ENCODE results near the gene GFER.
"Not testable (repeated sequence)": the region's sequence is repeated elsewhere in the genome, so short reads cannot be mapped to it uniquely, and the experiment has no call there.

GFER gene

DNA sequence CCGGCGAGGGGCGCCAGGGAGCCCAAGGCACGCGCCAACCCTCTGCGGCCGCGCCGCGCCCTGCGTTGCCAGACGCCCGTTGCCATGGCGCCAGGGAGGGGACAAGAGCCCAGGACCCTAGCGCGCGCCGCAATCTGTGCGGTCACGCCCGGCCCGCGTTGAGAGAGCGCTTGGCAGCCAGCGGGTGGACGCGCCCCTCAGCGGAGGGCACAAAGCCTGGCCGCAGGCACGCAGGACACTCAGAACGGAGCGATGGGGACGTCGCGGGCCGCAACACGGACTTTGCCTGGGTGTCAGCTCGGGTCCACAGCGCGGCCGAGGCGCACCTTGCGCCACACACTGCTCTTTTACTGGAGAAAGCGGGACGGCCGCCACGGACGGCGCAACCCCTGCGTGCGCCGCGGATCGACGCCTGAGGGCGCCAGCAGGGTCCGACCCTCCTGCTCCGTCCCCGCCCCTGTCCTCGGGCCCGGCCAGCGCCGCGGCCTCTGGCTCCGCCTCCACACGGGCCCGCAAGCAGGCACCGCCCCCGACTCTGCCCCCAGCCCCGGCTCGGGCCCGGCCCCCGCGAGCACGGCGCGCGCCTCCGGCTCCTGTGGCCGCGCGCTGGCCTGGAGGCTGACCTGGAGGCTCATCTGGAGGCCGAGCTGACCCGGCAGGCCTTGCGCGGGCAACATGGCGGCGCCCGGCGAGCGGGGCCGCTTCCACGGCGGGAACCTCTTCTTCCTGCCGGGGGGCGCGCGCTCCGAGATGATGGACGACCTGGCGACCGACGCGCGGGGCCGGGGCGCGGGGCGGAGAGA is at the start of gene GFER:
Gene GFER, plus strand, starts transcription at position 650 of the 803 bp plus-strand sequence. Its CDS starts 26 bp downstream, at position 676.
- peak in 1 of 3 experiments; percentile 72 for DNase-seq (ENCODE audit: low read depth in 2 of 3, low spot score in 2 of 3)

DNA sequence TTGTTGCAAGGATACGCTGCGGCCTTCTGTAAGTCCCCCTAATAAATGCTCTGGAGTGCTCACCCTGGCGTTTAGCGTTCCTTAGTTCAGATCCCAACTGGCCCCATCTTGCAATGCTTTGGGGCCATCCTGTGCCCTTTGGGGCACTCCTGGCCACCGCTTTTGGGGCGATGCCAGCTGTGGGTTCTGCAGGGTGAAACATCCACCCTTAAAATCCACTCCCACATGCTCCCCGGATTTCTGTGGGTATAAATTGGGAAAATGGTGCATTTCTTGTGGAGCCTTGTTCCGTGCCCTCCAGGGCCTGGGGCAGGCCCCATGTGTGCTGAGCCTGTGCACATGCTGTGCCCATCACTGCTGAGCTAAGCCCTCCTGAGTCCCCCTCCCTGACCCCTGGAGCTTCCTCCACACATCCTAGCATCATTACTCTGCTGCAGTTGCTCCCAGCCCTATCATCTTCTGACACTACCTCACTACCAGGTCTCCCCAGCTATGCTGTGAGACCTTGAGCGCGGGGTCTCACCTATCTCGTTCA is 47.0 kb upstream of the GFER start:
- DNase-seq (ENCODE audit: low read depth in 2 of 3, low spot score in 2 of 3) = no peak

DNA sequence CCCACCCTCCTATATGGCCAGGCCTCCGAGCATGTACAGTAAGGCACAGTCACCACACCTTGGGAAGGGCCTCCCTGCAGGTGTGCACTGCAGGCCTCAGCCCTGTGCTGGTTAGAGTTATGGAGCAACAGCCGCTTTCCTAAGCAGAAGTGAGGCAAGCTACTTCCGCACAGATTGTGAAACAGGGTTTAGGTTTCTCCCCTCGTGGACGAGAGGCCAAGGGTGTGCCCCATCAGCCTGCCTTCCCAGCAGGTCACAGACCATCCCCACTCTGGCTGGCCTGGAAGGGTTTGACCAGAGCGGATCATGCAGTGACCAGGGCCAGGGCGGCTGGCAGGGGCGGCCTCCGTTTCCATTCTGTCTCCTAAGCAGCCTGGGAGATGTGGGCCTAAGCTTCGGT is 45.7 kb upstream of the GFER start:
- no peak for DNase-seq (ENCODE audit: low read depth in 2 of 3, low spot score in 2 of 3)

DNA sequence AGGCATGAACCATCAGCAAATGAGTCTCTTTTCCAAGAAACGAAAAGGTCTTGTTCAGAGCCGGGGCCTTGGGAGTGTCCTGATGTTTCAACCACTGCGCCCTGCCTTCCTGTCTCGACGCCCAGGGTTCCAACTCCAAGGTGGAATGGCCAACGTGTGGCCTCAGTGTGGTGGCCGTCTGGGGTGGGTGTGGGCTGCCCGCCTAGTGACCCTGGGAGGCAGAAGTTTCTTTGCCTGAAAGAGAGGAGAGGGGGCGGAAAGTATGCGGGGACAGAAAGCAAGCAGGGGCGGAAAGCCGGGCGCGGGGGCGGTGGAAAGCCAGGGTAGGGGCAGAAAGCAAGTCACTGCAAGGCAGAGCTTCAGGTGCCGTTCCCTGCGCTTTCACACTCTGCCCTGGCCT is 45.1 kb upstream of the GFER start:
- DNase-seq (ENCODE audit: low read depth in 2 of 3, low spot score in 2 of 3) = no peak

DNA sequence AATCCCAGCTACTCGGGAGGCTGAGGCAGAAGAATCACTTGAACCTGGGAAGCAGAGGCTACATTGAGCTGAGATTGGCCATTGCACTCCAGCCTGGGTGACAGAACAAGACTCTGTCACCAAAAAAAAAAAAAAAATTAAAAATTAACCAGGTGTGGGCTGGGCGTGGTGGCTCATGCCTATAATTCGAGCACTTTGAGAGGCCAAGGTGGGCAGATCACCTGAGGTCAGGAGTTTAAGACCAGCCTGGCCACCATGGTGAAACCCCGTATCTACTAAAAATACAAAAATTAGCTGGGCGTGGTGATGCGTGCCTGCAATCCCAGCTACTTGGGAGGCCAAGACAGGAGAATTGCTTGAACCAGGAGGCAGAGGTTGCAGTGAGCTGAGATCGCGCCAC is 44.2 kb upstream of the GFER start:
- DNase-seq (ENCODE audit: low read depth in 2 of 3, low spot score in 2 of 3) = not testable (repeated sequence)

DNA sequence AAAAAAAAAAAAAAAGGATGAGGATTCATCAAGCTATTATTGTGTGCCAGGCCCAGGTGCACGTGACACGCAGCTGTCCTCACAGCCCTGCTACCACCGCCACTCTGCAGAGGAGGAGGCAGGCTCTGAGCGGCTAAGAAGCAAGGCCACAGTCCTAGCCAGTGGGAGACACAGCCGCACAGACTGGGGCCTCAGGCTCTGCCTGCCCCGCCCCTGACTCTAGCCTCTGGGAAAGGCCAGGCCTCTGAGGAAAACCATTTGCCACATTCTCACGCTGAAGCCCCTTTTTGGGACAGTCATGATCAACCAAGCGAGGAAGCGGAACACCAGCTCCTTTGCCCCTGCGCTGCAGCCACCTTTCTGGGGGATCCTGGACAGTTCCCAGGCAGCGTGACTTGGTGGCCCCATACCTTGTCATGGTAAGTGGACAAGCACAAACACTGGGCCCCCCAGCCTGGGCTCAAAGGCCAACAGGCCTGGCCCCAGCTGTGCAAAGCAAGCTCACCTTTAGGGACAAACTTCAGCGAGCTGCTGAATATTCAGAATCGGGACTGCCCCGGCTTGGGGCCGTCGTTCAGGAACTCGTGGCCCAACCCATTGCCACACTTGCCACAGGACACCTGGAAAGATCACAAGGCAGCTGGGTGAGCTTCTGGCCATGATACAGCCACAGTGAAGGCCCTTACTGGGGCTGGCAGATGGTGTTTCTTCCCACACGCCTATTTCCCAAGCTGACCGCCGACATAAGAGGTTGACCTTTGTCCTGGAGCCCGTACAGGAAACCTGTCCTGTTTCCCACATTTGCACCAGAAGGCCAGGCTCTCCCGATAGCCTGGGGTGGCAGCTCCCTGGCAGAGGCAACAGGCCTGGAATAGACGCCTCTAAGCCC is 43.5 kb upstream of the GFER start:
- DNase-seq (ENCODE audit: low read depth in 2 of 3, low spot score in 2 of 3) = no peak

DNA sequence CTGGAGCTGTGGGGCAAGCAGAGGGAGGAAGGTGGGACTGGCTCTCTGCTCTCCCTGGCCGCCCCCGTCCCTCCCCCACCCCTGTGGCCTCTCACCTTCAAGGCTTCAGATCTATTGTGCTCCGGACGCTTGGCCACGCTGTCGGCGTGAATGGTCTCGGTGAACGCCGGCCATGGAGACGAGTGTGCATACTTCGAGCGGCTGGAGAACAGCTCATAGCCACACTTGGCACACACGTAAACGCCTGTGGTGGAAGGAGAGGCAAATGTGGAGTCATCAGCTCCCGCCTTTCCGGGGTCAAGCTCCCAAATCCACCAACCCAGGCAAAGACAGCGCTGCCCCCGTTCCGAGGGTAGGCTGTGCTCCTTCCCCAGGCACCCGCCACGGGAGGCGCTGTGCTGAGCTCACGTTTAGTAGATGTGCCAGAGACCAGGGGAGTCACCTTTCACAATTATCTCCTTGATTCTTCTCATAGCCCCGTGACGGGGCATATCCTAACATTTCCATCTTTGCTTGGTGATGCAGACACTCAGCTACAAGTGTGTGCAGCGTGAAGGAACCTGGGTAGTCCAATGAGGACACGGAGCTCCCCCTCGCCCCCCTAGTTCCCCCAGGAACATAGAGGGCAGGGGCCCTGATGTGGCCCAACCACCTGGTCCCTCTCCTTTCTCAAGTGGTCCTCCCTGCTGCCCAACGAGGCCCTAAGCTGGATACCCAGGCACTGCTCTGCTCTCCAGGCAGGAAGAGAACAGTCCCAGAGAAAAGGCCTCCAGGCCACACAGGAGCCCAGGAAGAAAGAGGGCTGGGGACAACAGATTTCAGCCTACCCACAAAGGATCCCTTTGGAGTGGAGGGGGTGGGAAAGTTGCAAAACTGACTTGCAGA is 42.6 kb upstream of the GFER start:
- no peak for DNase-seq (ENCODE audit: low read depth in 2 of 3, low spot score in 2 of 3)

DNA sequence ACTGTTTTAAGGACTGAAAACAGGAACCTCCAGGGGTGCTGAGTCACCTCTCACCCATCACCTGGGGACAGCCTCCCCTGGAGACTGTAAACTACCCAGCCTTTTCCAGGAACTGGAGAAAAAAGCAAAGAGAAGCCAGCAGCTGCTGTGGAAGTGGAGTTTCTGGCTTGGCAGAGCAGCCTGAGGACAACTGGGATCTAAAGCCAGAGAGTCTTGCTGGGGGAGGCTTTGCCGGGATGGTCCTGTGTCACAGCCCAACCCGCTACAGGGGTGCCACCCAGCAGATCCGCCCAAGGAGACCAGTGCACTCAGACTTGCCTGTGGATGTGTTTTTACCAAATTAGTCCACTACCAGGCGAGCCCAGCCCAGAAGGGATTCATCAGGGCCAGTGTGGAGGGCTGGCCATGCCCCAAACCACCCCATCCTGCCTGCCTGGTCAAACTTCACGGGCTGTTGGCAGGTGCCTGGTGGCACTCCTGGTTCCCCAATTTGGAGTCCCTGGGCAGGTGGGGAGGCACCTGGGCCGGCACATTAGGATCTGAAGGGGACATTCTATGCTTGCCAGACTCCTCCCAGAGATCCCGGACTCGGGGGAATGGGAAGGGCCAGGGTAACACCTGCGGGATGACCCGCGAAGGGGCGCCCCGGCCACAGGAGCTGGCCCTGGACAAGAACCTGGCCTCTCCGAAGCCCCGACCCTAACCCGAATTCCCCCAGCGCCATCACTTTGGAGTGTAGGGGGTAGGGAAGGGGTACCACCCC is 41.8 kb upstream of the GFER start:
- DNase-seq (ENCODE audit: low read depth in 2 of 3, low spot score in 2 of 3) = no peak

DNA sequence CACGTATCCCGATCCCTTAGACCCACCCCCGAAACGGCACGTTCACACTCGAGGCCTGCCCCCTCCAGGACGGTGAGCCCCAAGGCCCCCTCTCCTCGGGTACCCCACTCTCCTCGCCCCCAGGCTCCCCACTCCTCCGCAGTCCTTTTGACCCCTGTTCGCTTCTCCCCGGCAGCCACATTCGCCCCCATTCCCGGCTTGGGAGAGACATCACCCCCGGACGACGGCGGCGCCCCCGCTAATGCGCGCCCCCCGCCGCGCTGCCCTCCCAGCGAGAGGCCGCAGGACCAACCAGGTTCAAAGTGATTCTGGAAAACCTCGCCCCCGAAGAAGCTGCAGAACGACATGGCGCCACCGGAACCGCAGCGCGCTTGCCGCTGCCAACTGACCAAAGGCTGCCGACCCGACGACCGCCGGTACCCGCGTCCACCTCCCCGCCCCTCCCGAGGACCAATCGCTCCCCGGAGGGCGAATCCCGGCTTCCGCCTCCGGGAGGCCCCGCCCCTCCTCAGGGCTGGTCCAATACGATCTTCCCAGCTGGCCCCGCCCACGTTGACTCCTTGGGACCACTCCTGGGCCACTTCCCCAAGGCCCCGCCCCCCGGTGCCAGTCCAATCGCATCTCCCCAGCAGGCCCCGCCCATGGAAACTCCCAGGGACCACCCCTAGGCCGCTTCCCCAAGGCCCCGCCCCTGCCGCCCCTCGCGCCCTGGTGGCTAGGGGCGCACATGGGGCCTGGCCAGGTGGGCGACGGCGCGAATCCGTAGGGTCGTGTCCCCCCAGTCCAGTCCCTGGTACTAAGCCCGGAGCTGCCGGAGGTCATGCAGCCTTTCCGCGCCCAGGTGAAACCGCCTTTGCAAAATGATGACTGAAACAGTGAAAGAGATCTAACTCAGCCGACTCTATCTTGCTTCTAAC is 40.9 kb upstream of the GFER start, which contains the start of gene MSRB1:
Gene MSRB1, minus strand, starts transcription at position 390 of the 917 bp plus-strand sequence. Its CDS starts 43 bp downstream, at position 347.
- DNase-seq (ENCODE audit: low read depth in 2 of 3, low spot score in 2 of 3) = peak; percentile 90 to 97 (median 97)

DNA sequence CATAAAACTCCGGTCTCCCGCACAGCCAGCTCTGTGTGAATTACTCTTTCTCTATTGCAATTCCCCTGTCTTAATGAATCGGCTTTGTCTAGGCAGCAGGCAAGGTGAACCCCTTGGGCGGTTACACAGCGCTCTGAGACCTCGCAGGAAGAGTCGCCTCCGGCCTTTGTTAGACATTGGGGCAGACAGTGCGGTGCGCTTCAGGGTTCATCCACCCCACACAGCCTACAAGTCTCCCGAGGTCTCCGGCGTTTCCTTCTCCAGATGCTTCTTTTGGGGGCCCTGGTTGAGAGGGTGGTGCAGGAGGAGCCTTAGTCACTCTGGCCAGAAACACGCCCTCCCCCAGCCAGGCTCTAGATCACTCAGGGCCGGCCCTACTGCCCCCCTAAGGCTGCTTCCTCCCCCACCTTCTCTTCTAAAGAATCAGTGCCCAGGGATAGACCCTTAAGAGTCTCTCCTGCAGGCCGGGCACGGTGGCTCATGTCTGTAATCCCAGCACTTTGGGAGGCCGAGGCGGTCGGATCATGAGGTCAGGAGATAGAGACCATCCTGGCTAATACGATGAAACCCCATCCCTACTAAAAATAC is 39.3 kb upstream of the GFER start:
- DNase-seq (ENCODE audit: low read depth in 2 of 3, low spot score in 2 of 3) = no peak

DNA sequence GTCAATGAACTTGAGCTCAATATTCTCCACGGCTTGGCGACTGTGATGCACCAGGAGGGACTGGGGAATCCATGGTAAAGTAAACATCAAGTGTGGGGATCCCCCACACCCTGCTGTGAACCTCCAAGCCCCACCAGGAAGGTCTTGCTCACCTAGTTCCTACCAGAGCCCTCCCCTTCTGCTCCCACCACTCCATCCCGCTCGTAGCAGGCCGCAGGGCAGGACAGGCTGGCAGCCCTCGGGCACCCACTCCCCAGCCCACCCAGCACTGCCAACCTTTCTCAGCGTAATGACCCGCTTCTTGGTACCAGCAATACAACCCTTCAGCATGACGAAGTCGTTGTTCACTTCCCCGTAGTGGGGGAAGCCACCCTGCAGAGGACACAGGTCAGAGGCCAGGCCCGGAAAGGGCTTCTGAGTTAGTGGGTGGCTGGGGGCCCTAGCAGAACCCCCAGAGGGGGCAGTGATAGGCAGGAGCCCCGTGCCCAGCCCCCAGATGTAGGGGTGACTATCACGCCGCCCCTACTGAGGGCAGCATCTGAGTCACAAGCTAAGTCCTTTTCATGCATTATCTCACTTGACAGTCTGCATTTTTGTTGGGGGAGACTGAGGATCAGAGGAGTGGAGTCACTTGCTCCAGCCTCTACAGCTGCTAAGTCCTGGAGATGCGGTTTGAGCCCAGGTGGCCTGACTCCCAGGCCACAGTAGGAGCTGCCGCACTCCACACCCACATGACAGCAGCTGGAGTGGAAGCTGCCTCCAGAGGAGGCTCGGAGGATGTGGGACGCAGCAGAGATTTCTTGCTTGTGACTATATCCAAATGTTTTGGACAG is 38.2 kb upstream of the GFER start:
- DNase-seq (ENCODE audit: low read depth in 2 of 3, low spot score in 2 of 3) = no peak

DNA sequence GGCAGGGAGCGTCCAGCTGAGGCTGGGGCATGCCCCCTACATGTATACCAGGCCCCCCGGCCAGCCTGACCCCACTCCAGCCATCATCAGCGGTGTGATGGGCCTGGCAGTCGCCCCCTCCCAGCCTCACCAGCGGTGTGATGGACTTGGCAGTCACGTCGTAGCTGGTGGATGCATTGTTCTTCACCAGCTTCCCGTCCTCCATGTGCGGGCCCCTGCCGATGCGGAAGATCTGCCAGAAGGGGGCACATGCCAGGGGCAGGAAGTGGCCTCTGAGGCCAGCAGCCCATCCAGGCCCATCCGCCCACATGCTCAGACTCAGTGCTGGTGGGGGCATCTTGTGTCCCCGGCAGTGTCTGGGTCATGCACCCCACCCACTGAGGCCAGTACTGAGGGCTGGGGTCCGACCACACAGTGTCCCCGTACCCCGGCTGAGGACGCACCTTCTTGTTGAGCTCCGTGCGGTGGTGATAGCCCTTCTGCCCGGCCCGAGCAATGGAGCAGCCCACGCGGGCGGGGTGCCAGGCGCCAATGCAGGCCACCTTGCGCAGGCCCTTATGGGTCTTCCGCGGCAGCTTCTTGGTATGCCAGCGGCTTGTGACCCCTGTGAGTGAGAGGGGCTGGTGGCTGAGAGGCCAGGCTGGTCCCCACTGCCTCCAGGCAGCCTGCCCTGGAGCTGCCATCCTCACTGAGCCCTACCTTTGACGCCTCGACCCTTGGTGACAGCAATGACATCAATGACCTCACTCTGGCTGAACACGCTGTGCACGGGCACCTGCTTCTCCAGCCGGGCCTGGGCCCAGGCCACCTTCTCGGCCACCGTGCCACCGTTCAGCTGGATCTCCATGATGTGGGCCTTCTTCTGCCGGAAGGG is 37.3 kb upstream of the GFER start:
- no peak for DNase-seq (ENCODE audit: low read depth in 2 of 3, low spot score in 2 of 3)

DNA sequence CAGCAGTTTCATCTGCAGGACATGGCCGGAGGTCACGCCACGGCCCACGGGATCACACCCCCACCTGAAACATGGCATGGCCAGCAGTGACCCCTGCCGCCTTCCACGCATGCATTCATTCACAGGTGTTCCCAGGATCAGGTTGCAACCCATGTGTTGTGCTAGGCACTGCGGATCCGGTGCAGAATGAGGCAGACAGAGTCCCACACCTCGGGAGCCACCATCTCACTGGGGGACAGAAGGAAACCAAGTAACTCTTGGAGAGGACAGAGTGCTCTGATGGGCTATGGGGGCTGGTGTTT is 36.7 kb upstream of the GFER start:
- DNase-seq (ENCODE audit: low read depth in 2 of 3, low spot score in 2 of 3) = no peak

DNA sequence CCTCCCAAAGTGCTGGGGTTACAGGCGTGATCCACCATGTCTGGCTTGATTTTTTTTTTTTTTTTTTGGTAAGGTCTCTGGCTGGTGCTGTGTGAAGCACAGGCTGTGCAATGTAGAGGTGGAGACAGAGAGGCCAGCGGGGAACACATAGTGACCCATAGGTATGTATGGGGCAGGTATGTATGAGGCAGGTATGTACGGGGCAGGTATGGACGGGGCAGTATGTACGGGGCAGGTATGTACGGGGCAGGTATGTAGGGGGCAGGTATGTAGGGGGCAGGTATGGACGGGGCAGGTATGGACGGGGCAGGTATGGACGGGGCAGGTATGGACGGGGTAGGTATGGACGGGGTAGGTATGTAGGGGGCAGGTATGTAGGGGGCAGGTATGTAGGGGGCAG is 34.5 kb upstream of the GFER start:
- no peak for DNase-seq (ENCODE audit: low read depth in 2 of 3, low spot score in 2 of 3)

DNA sequence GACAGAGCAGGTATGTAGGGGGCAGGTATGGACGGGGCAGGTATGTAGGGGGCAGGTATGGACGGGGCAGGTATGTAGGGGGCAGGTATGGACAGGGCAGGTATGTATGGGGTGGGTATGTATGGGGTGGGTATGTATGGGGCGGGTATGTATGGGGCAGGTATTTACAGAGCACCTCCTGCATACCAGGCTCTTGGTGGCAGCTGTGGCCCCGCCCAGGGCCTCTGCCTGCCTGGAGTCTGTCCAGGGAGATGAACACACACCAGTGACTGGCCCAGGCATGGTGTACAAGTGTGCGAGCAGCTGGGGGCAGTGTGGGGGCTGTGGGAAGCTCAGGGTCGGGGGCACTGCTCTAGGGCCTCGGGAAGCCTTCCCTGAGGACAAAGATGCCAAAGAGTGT is 33.9 kb upstream of the GFER start:
- no peak for DNase-seq (ENCODE audit: low read depth in 2 of 3, low spot score in 2 of 3)

DNA sequence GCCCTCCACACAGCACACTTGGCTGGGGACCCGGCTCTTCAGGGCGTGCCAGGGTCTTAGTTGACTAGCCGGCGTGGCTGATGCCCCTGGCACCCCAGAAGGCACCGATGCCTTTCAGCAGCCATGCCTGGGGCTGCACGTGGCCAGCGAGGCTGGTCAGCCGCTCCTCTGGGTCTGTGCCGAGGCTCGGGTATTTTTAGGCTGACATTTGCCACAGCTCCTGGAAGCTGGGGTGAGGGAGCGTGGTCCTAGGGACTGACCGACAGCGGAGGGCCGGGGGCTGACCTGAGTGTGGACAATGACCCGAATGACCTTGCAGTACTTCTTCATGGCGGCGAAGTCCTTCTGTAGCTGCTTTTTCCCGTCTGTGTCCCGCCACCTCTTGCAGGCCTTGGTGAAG is 33.4 kb upstream of the GFER start:
- no peak for DNase-seq (ENCODE audit: low read depth in 2 of 3, low spot score in 2 of 3)

DNA sequence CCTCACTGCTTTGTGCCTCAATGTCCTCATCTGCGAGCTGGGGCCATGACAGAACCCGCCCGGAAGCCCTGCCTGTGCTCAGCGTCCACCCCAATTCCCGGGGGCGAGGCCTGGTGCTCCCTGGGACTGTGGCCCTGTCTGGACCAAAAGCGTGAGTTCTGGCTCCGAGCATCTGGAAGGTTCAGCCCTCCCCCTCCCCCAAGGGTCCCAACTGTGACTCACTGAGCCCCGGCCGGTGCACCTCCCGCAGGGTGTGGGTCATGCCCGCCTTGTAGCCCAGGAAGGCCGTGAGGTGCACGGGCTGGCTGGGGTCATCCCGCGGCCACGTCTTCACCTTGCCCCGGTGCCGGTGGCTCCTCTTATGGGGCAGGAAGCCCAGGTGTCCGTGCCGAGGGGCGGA is 30.3 kb upstream of the GFER start:
- no peak for DNase-seq (ENCODE audit: low read depth in 2 of 3, low spot score in 2 of 3)

Measured in activated CD8-positive, alpha-beta memory T cell treated with anti-CD3 and anti-CD28 coated beads for 48 hours (primary cell).